Smooth muscle cell (in vitro differentiated cells): ENCODE measurements around the gene CACNA2D4. TPM values are rescaled to one million over a fixed set of nuclear protein-coding genes. Genes with fewer than 3 reads are reported as not detected.
A peak's percentile ranks its signal among the peaks of the same experiment; 100 is the strongest.

Source experiments
- DNase-seq: peaks from one replicate; lab custom pipeline; 2025; ENCODE audit not compliant: unreplicated experiment; lab: John Stamatoyannopoulos, UW
- H2AFZ ChIP-seq: fragments of 200-600 bp; sonication (generic); 2 replicates; pipeline ENCODE4 v1.6.0; 2016; ENCODE audit warnings: antibody characterized with exemption, low read depth, mild to moderate bottlenecking
- H3F3A ChIP-seq: fragments of 200-600 bp; sonication (generic); 2 replicates; pipeline ENCODE4 v1.6.0; 2017; ENCODE audit warnings: antibody characterized with exemption, low read depth
- H3K27ac ChIP-seq: fragments of 200-600 bp; sonication (generic); 2 replicates; pipeline ENCODE4 v1.5.1; 2016; ENCODE audit warnings: low read depth, mild to moderate bottlenecking
- H3K27me3 ChIP-seq: fragments of 200-600 bp; sonication (generic); 2 replicates; pipeline ENCODE4 v1.6.1; 2016; ENCODE audit warnings: low read depth, mild to moderate bottlenecking
- H3K36me3 ChIP-seq: fragments of 200-600 bp; sonication (generic); 2 replicates; pipeline ENCODE4 v1.5.1; 2016; ENCODE audit warnings: low read depth
- H3K4me1 ChIP-seq: fragments of 200-600 bp; sonication (generic); 2 replicates; pipeline ENCODE4 v1.5.1; 2016; ENCODE audit warnings: low read depth
- H3K4me2 ChIP-seq: fragments of 200-600 bp; sonication (generic); 2 replicates; pipeline ENCODE4 v1.6.0; 2016; ENCODE audit warnings: mild to moderate bottlenecking
- H3K4me3 ChIP-seq: fragments of 200-600 bp; sonication (generic); 2 replicates; pipeline ENCODE4 v1.5.1; 2016; ENCODE audit warnings: mild to moderate bottlenecking
- H3K79me2 ChIP-seq: fragments of 200-600 bp; sonication (generic); 2 replicates; pipeline ENCODE4 v1.6.0; 2016; ENCODE audit warnings: low read depth, mild to moderate bottlenecking
- H3K9ac ChIP-seq: fragments of 200-600 bp; sonication (generic); 2 replicates; pipeline ENCODE4 v1.6.0; 2016; ENCODE audit warnings: low read depth
- H3K9me3 ChIP-seq: fragments of 200-600 bp; sonication (generic); replicated peaks from 2 replicates; pipeline ENCODE4 v1.5.1; 2016; ENCODE audit warnings: low read depth
- H4K20me1 ChIP-seq: fragments of 200-600 bp; sonication (generic); 2 replicates; pipeline ENCODE4 v1.6.0; 2016; ENCODE audit warnings: low read depth
- WGBS: methylation state at CpG from one replicate; pipeline ENCODE4 v1.1.7; 2016; ENCODE audit warnings: low lambda C conversion rate; 5-methylcytosine and 5-hydroxymethylcytosine counted together
- polyA plus RNA-seq: library from polyadenylated mRNA; unstranded; fragments of >200 nt; fragmentation: Nextera tagmentation; extraction: Ambion mirVana; gene quantifications from 2 replicates; pipeline ENCODE4 v1.2.1, GENCODE V29; 2016
- total RNA-seq: library from RNA; depleted of rRNA; stranded (reverse); fragments of >200 nt; gene quantifications from 2 replicates; pipeline ENCODE4 v1.2.3, GENCODE V29; 2014
- TF ChIP-seq, protein P1 (sequence below): fragments of 200-600 bp; sonication (generic); IDR thresholded peaks from 2 replicates; pipeline ENCODE4 v1.5.1; 2017; ENCODE audit warnings: borderline replicate concordance, mild to moderate bottlenecking, antibody characterized with exemption; ENCODE audit not compliant: insufficient read depth, poor library complexity, severe bottlenecking

Gene CACNA2D4, protein sequence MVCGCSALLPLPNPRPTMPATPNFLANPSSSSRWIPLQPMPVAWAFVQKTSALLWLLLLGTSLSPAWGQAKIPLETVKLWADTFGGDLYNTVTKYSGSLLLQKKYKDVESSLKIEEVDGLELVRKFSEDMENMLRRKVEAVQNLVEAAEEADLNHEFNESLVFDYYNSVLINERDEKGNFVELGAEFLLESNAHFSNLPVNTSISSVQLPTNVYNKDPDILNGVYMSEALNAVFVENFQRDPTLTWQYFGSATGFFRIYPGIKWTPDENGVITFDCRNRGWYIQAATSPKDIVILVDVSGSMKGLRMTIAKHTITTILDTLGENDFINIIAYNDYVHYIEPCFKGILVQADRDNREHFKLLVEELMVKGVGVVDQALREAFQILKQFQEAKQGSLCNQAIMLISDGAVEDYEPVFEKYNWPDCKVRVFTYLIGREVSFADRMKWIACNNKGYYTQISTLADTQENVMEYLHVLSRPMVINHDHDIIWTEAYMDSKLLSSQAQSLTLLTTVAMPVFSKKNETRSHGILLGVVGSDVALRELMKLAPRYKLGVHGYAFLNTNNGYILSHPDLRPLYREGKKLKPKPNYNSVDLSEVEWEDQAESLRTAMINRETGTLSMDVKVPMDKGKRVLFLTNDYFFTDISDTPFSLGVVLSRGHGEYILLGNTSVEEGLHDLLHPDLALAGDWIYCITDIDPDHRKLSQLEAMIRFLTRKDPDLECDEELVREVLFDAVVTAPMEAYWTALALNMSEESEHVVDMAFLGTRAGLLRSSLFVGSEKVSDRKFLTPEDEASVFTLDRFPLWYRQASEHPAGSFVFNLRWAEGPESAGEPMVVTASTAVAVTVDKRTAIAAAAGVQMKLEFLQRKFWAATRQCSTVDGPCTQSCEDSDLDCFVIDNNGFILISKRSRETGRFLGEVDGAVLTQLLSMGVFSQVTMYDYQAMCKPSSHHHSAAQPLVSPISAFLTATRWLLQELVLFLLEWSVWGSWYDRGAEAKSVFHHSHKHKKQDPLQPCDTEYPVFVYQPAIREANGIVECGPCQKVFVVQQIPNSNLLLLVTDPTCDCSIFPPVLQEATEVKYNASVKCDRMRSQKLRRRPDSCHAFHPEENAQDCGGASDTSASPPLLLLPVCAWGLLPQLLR
- 0.04 TPM in 1 of 2 replicates, not detected in the other for total RNA-seq
- 0.43 and 0.98 TPM in 2 replicates for polyA plus RNA-seq

DNA sequence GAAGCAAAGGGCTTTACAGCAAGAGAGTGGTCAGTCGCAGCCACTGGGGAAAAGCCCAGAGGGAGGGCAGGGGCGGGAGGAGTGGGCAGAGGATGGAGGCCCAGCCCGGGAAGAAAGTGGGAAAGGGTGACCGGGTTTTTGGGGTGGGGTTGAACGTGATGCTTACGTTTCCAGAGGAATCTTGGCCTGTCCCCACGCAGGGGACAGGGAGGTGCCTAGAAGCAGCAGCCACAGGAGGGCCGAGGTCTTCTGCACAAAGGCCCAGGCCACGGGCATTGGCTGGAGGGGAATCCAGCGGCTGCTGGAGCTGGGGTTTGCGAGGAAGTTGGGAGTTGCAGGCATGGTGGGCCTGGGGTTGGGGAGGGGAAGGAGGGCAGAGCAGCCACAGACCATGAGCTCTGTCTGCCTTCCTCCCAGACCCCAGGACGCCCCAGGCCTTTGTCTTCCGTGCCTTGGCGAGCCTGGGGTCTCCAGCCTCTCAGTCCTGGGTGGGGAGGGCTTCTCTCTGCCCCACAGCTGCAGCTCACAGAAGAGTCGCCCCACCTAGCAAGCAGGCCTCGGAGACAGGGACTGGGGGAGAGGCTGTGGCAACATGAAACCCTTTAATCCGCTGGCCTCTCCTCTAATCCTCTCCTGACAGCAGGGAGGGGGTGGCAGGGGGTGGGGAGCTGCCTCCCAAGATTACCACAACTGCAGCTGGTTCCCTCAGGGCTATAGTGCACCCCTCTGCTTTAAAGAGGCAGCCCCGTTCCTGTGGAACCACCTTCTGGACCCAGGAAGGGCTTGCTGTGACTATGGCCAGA is at the start of gene CACNA2D4:
Gene CACNA2D4, minus strand, starts transcription at position 572 of the 803 bp plus-strand sequence. Its CDS starts 179 bp downstream, at position 393.
- TF ChIP-seq, protein P1, sequence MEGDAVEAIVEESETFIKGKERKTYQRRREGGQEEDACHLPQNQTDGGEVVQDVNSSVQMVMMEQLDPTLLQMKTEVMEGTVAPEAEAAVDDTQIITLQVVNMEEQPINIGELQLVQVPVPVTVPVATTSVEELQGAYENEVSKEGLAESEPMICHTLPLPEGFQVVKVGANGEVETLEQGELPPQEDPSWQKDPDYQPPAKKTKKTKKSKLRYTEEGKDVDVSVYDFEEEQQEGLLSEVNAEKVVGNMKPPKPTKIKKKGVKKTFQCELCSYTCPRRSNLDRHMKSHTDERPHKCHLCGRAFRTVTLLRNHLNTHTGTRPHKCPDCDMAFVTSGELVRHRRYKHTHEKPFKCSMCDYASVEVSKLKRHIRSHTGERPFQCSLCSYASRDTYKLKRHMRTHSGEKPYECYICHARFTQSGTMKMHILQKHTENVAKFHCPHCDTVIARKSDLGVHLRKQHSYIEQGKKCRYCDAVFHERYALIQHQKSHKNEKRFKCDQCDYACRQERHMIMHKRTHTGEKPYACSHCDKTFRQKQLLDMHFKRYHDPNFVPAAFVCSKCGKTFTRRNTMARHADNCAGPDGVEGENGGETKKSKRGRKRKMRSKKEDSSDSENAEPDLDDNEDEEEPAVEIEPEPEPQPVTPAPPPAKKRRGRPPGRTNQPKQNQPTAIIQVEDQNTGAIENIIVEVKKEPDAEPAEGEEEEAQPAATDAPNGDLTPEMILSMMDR: no peak
- Histone ChIP-seq H3K4me3 (no peak within 1 kb of the TSS), H3K27ac (no peak within 1 kb of the TSS), H3K4me2 (peak within 1 kb of the TSS; percentile 79), H3K9ac (no peak within 1 kb of the TSS), H3K79me2 (no peaks in the 10 kb centered on the region), H3F3A (no peaks in the 10 kb centered on the region), H3K27me3 (no peaks in the 10 kb centered on the region), H3K36me3 (no peaks in the 10 kb centered on the region), H2AFZ (no peak within 1 kb of the TSS), H3K4me1 (peaks cover 27% of the 10 kb centered on the region), H4K20me1 (no peaks in the 10 kb centered on the region), H3K9me3 (no peaks in the 10 kb centered on the region)
- DNase-seq: no peak
- 63% methylated on average over 18 of the region's 18 CpGs for WGBS

DNA sequence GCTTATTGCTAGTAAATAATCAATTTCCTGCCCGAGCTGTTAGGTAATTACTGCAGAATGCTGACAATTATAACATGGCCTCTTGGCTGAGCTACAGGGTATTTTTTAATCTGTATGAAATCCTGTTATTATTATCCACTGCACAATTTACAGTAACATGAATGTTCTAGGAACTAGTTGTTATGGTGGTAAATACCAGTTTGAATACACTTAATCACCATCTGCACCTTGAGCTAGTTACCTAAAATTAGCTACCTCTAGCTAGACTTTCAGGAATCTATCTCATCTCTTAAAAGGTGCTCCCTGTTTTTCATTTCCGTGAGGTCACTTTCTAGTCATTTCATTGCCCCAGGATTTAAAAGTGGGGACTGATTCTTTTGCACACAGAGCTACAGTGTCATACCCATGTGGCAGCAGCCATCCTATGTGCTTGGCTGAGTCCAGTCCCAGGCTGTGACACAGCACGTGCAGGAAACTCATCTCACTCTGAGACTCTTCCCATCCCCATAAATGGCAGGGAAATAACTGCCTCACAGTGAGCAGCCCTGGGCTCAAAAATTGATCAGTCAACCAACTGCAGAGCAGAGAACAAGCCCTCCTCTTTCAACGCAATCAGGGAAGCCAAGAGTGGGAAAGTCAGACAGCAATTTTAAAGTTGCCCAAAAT is 48.2 kb upstream of the CACNA2D4 start:
- TF ChIP-seq, protein P1: no peak
- H3F3A ChIP-seq: no peaks in the 10 kb centered on the region
- no peak for DNase-seq
- peaks cover 7% of the 10 kb centered on the region for H3K4me1 ChIP-seq
- H2AFZ ChIP-seq: no peak overlapping the region
- H3K36me3 ChIP-seq: peaks cover 7% of the 10 kb centered on the region
- no peak overlapping the region for H3K27ac ChIP-seq
- H3K9ac ChIP-seq: no peak overlapping the region
- 66% methylated on average over 4 of the region's 4 CpGs for WGBS
- H3K4me3 ChIP-seq: no peak overlapping the region
- H3K79me2 ChIP-seq: peaks cover 7% of the 10 kb centered on the region
- no peak overlapping the region for H3K4me2 ChIP-seq
- no peaks in the 10 kb centered on the region for H3K27me3 ChIP-seq
- H3K9me3 ChIP-seq: no peaks in the 10 kb centered on the region
- H4K20me1 ChIP-seq: peaks cover 15% of the 10 kb centered on the region

DNA sequence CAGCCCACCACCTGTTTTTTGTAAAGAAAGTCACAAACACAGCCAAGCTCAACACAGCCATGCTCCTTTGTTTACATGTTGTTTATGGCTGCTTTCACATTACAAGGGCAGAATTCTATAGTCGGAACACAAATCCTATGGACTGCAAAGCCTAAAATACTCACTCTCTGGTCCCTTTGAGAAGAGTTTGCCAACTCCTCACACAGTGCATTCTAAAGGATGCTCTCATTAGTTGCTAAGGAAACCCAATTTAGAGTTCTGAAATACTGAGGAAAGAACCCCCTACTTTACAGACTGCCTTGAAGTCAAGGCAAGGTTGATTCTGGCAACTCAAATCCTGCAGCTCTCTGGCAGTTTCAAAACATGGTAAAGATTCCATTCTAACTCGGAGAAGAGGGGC is 47.5 kb upstream of the CACNA2D4 start:
- WGBS: 77% methylated on average over 2 of the region's 2 CpGs
- Histone ChIP-seq H3K79me2 (peaks cover 7% of the 10 kb centered on the region), H3K27me3 (no peaks in the 10 kb centered on the region), H3K36me3 (peaks cover 7% of the 10 kb centered on the region), H3K9me3 (no peaks in the 10 kb centered on the region), H2AFZ (no peak overlapping the region), H3K4me2 (no peak overlapping the region), H3K4me1 (peaks cover under 1% of the 10 kb centered on the region), H4K20me1 (peaks cover 13% of the 10 kb centered on the region), H3F3A (no peaks in the 10 kb centered on the region), H3K27ac (no peak overlapping the region), H3K9ac (no peak overlapping the region), H3K4me3 (no peak overlapping the region)
- TF ChIP-seq, protein P1: no peak
- DNase-seq: no peak
